ENCODE measurements around the gene F7. TPM values are rescaled to one million over a fixed set of nuclear protein-coding genes. Genes with fewer than 3 reads are reported as not detected.

The F7 gene
- total RNA-seq, 6 experiments from 2014 or later: 42.9 to 147 (median 84.2) TPM

- 67% methylated on average over 6 of the region's 18 CpGs for WGBS (ENCODE audit: insufficient coverage, low coverage, low lambda C conversion rate, missing lambda C conversion rate)
- ATAC-seq (no peak), DNase-seq (no peak)
- Histone ChIP-seq H3K27ac (no peak overlapping the region), H3K27me3 (no peaks in the 10 kb centered on the region), H3K9me3 (no peaks in the 10 kb centered on the region), H3K4me3 (no peak overlapping the region), H3K36me3 (peaks cover 0 to 7% (median 0%) of the 10 kb centered on the region in 4 donors), H3K4me1 (no peaks in the 10 kb centered on the region)
- intact Hi-C loops (cut with DNase I): no loop called here
- TF ChIP-seq POLR2A (IDR thresholded peaks at IDR 0.05) (no peak), CTCF (IDR thresholded peaks at IDR 0.05) (no peak)
Observed at GRCh38 chr13:113083402-113084061, 22.1 kb upstream of the F7 start.

GRCh38 chr13:113084094-113084942 lies 21.3 kb upstream of the F7 start:
- H3K36me3 ChIP-seq: peaks cover 0 to 7% (median 0%) of the 10 kb centered on the region in 4 donors
- DNase-seq: no peak
- 80% methylated on average over 5 of the region's 25 CpGs for WGBS (ENCODE audit: insufficient coverage, low coverage, low lambda C conversion rate, missing lambda C conversion rate)
- no peak for TF ChIP-seq POLR2A (IDR thresholded peaks at IDR 0.05)
- TF ChIP-seq CTCF (IDR thresholded peaks at IDR 0.05): no peak
- no peaks in the 10 kb centered on the region for H3K27me3 ChIP-seq
- no peaks in the 10 kb centered on the region for H3K4me1 ChIP-seq
- H3K4me3 ChIP-seq: no peak overlapping the region
- intact Hi-C loops (cut with DNase I): no loop called here
- H3K9me3 ChIP-seq: no peaks in the 10 kb centered on the region
- no peak for ATAC-seq
- no peak overlapping the region for H3K27ac ChIP-seq

GRCh38 chr13:113084943-113085540 lies 20.5 kb upstream of the F7 start:
- no peak overlapping the region for H3K4me3 ChIP-seq
- no peaks in the 10 kb centered on the region for H3K4me1 ChIP-seq
- H3K27me3 ChIP-seq: no peaks in the 10 kb centered on the region
- no peak overlapping the region for H3K27ac ChIP-seq
- intact Hi-C loops (cut with DNase I): no loop called here
- ATAC-seq (no peak), DNase-seq (peak in 1 of 3 donors; percentile 22)
- TF ChIP-seq CTCF (IDR thresholded peaks at IDR 0.05) (no peak), POLR2A (IDR thresholded peaks at IDR 0.05) (no peak)
- 98% methylated on average over 6 of the region's 24 CpGs for WGBS (ENCODE audit: insufficient coverage, low coverage, low lambda C conversion rate, missing lambda C conversion rate)
- no peaks in the 10 kb centered on the region for H3K9me3 ChIP-seq
- peaks cover 0 to 14% (median 0%) of the 10 kb centered on the region in 4 donors for H3K36me3 ChIP-seq

- DNase-seq (peak in 1 of 3 donors; percentile 9), ATAC-seq (no peak)
- Histone ChIP-seq H3K4me3 (no peak overlapping the region), H3K27me3 (no peaks in the 10 kb centered on the region), H3K27ac (no peak overlapping the region), H3K4me1 (no peaks in the 10 kb centered on the region), H3K36me3 (peaks cover 0 to 14% (median 0%) of the 10 kb centered on the region in 4 donors), H3K9me3 (no peaks in the 10 kb centered on the region)
- no peak for TF ChIP-seq CTCF (IDR thresholded peaks at IDR 0.05)
- no peak for TF ChIP-seq POLR2A (IDR thresholded peaks at IDR 0.05)
- intact Hi-C loops (cut with DNase I): no loop called here
- WGBS (ENCODE audit: insufficient coverage, low coverage, low lambda C conversion rate, missing lambda C conversion rate): 85% methylated on average over 10 of the region's 32 CpGs
Observed at GRCh38 chr13:113086031-113086750, 19.4 kb upstream of the F7 start.
